ENCODE data around the gene SPSB3.
"Not testable (repeated sequence)": the region's sequence is repeated elsewhere in the genome, so short reads cannot be mapped to it uniquely, and the experiment has no call there.

Gene SPSB3

DNA sequence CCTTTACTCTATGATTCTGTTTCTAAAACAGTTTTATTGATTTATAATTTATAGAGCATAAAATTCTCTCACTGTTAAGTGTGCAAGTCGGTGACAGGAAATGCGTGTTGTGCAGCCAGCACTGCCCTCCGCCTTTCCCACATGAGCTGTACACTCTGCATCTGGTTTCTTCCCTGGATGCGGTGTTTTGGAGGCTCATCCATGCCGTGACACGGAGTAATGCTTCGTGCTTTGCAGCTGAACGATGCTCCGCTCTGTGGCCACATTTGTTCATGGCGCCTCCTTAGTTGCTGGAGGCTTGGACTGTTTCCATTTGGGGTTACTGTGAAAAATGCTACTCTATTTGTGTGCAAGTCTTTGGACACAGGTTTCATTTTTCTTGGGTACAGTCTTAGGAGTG, 18.3 kb upstream of the SPSB3 start:
- TF ChIP-seq, protein P1, sequence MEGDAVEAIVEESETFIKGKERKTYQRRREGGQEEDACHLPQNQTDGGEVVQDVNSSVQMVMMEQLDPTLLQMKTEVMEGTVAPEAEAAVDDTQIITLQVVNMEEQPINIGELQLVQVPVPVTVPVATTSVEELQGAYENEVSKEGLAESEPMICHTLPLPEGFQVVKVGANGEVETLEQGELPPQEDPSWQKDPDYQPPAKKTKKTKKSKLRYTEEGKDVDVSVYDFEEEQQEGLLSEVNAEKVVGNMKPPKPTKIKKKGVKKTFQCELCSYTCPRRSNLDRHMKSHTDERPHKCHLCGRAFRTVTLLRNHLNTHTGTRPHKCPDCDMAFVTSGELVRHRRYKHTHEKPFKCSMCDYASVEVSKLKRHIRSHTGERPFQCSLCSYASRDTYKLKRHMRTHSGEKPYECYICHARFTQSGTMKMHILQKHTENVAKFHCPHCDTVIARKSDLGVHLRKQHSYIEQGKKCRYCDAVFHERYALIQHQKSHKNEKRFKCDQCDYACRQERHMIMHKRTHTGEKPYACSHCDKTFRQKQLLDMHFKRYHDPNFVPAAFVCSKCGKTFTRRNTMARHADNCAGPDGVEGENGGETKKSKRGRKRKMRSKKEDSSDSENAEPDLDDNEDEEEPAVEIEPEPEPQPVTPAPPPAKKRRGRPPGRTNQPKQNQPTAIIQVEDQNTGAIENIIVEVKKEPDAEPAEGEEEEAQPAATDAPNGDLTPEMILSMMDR (IDR thresholded peaks at IDR 0.05; ENCODE audit: low read depth, low read length) = no peak
- Histone ChIP-seq H3K36me3 (peaks cover 4% of the 10 kb centered on the region; the same call in 1 of the 2 replicates), H3K27ac (no peak overlapping the region), H3K4me3 (ENCODE audit: low read depth, low read length) (no peak overlapping the region), H3K9me3 (ENCODE audit: severe bottlenecking) (peaks cover 12% of the 10 kb centered on the region), H3K27me3 (ENCODE audit: insufficient read depth, low read depth, severe bottlenecking) (no peaks in the 10 kb centered on the region)
- DNase-seq = no peak

DNA sequence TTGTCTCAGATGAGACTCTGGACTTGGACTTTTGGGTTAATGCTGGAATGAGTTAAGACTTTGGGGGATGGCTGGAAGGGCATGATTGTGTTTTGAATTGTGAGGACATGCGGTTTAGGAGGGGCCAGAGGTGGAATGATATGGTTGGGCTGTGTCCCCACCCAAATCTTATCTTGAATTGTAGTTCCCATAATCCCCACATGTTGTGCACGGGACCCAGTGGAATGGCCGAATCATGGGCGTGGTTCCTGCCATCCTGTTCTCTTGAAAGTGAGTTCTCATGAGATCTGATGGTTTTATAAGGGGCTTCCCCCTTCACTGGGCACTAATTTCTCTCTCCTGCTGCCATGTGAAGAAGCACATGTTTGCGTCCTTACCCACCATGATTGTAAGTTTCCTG, 16.9 kb upstream of the SPSB3 start:
- peaks cover 12% of the 10 kb centered on the region for H3K9me3 ChIP-seq (ENCODE audit: severe bottlenecking)
- DNase-seq; H3K27ac ChIP-seq; H3K4me3 ChIP-seq (ENCODE audit: low read depth, low read length); H3K27me3 ChIP-seq (ENCODE audit: insufficient read depth, low read depth, severe bottlenecking); H3K36me3 ChIP-seq: not testable (repeated sequence)

DNA sequence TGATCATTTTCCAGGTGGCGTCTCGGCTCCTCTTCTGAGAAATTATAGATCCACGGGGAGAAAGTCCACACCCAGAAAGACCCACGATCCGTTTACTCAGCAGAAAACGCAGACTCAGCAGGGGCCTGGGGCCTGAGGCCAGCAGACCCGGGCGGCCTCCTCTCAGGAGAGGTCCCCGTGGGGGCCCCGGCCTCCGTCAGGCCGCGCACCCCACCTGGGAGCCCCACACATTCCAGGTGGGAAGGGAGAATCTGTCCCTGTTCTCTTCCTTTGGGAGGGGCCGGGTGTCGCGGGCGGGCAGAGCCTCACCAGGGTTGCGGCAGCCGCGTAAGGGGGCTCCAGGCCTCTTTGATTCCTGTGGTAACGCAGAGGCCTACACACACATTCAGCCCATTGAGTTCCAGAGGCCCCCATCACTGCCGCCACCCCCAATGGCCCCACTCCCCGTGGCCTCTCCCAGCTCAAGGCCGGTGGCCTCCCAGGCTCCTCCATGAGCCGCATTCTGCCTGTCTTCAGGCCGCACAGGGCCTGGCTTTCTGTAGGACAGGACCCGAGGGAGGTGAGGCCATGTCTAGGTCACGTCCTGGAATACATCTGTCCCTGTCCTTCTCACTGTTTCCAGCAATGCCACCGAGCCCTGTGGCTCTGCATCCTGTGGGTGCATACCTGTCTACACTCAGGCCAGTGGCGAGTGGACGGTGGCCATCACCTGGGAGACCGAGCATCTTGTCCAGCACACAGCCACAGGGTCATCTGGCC, 12.7 kb upstream of the SPSB3 start:
- H3K9me3 ChIP-seq (ENCODE audit: severe bottlenecking) = peaks cover 12% of the 10 kb centered on the region
- TF ChIP-seq, protein P1 (IDR thresholded peaks at IDR 0.05; ENCODE audit: low read depth, low read length) = no peak
- H3K36me3 ChIP-seq = peaks cover 10% of the 10 kb centered on the region
- no peak overlapping the region for H3K27ac ChIP-seq
- DNase-seq = no peak
- no peaks in the 10 kb centered on the region for H3K27me3 ChIP-seq (ENCODE audit: insufficient read depth, low read depth, severe bottlenecking)
- H3K4me3 ChIP-seq (ENCODE audit: low read depth, low read length) = no peak overlapping the region

DNA sequence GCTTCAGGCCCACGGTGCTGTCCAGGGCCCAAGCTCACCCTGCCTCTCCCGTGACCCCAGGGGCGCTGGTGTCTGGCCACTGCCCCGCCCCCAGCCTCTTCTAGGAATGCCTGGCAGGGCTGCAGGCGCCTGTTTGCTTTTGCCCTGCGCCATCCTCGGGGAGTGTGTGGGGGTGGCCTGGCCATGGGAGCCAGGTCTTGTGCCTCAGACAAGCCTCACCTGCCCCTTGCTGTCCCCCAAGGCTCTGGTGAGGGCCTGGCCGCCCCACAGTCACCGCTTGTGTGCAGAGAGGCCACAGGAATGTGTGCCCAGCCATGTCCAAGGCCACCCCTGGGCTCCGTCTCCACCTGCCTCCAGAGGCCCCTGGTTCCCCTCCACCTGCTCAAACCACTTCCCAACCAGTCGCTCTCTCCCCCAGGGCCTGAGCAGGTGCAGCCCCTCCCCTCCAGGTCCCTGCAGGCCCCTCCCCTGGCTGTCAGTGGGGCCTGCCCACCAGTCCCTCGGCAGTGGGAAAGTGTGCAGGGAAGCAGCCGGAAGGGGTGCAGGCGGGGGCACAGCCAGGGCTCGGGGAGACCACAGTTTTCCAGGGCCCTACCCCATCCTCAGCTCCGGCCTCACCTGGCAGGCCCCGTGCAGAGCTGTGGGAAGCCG, 12.0 kb upstream of the SPSB3 start:
- Histone ChIP-seq H3K27me3 (ENCODE audit: insufficient read depth, low read depth, severe bottlenecking) (no peaks in the 10 kb centered on the region), H3K36me3 (peaks cover 16% of the 10 kb centered on the region), H3K9me3 (ENCODE audit: severe bottlenecking) (peaks cover 12% of the 10 kb centered on the region), H3K4me3 (ENCODE audit: low read depth, low read length) (no peak overlapping the region), H3K27ac (no peak overlapping the region)
- TF ChIP-seq, protein P1 (IDR thresholded peaks at IDR 0.05; ENCODE audit: low read depth, low read length) = no peak
- no peak for DNase-seq

DNA sequence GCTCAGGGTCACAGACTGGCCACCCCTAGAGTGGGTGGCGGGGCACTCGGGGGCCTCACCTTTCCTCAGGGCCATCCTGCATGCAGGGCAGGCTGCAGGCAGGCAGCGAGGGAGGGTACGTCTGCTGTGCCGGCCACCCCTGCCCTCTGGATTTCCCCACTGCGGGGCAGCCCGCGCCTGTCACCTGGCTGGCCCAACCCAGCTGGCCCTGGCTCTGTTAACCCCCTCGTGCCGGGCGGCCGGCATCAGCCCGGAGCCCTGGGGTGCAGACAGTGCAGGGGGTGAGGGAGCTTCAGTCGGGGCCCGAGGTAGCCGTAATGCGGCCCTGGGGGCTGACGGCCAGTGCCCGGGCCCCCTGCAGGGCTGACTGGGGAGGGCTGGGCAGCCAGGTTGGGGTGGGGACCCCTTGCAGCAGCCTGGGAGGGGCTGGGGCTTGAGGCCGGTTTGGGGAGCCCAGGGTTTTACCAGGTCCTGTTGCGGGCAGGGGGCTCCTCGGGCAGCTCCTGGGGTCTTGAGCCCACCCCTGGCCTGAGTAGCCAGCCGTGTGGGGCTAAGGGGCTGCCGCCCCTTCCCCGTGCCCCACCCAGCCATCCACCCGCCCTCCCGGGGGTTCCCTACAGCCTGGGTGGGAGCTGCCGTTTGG, 11.3 kb upstream of the SPSB3 start, which contains the start of gene IGFALS:
IGFALS (minus strand) TSS at position 128 of the 643 bp plus-strand sequence; CDS start at position 75, 53 bp downstream.
- Histone ChIP-seq H3K9me3 (ENCODE audit: severe bottlenecking) (peaks cover 12% of the 10 kb centered on the region), H3K27ac (no peak within 1 kb of the TSS), H3K36me3 (peaks cover 21% of the 10 kb centered on the region), H3K27me3 (ENCODE audit: insufficient read depth, low read depth, severe bottlenecking) (no peaks in the 10 kb centered on the region), H3K4me3 (ENCODE audit: low read depth, low read length) (no peak within 1 kb of the TSS)
- TF ChIP-seq, protein P1 (IDR thresholded peaks at IDR 0.05; ENCODE audit: low read depth, low read length) = no peak
- no peak for DNase-seq
